G401 (cell line): Measurements from ENCODE around the gene MCM9. TPM values are rescaled to one million over a fixed set of nuclear protein-coding genes. Genes with fewer than 3 reads are reported as not detected.
"Not testable (repeated sequence)": the region's sequence is repeated elsewhere in the genome, so short reads cannot be mapped to it uniquely, and the experiment has no call there.

ENCODE experiments used
- DNase-seq: peaks from one replicate; pipeline ENCODE4 v3.0.0-alpha.2; 2015; ENCODE audit warnings: low spot score
- in situ Hi-C: cut with HindIII; loops from 2 replicates; pipeline ENCODE4 v1.10.0; 2016; ENCODE audit warnings: low sequenced_read_pairs, mixed read lengths
- total RNA-seq: library from RNA; depleted of rRNA; stranded (reverse); fragments of >200 nt; shearing (Covaris generic); gene quantifications from 2 replicates; pipeline ENCODE4 v1.2.3, GENCODE V29; 2014

MCM9 gene
- total RNA-seq, 1 experiment from 2014 or later = 12.5 TPM

- in situ Hi-C loops = no loop called here
- DNase-seq = no peak
Observed at GRCh38 chr6:118873239-118873638, 61.7 kb downstream of the MCM9 start.

- no peak for DNase-seq
- in situ Hi-C loops = no loop called here
Observed at GRCh38 chr6:118872726-118873125, 62.2 kb downstream of the MCM9 start.

GRCh38 chr6:118872318-118872717 lies 62.6 kb downstream of the MCM9 start:
- in situ Hi-C loops = no loop called here
- no peak for DNase-seq

- no peak for DNase-seq
- in situ Hi-C loops = no loop called here
Observed at GRCh38 chr6:118871331-118871730, 63.6 kb downstream of the MCM9 start.

GRCh38 chr6:118869894-118870589 lies 64.9 kb downstream of the MCM9 start:
- in situ Hi-C loops = no loop called here
- DNase-seq = no peak

- DNase-seq = no peak
- in situ Hi-C loops = no loop called here
Observed at GRCh38 chr6:118869350-118869749, 65.6 kb downstream of the MCM9 start.

GRCh38 chr6:118868901-118869300 lies 66.1 kb downstream of the MCM9 start:
- in situ Hi-C loops, DNase-seq: not testable (repeated sequence)

GRCh38 chr6:118867181-118867580 lies 67.8 kb downstream of the MCM9 start:
- no peak for DNase-seq
- in situ Hi-C loops = no loop called here

GRCh38 chr6:118865100-118865391 lies 69.9 kb downstream of the MCM9 start:
- in situ Hi-C loops = no loop called here

GRCh38 chr6:118864341-118865099 lies 70.4 kb downstream of the MCM9 start:
- in situ Hi-C loops = no loop called here
- no peak for DNase-seq

More at GRCh38 chr6:118865100-118865391, 69.9 kb downstream of the MCM9 start:
- no peak for DNase-seq

GRCh38 chr6:118862443-118862842 lies 72.5 kb downstream of the MCM9 start:
- in situ Hi-C loops = no loop called here
- no peak for DNase-seq

GRCh38 chr6:118860880-118861279 lies 74.1 kb downstream of the MCM9 start:
- in situ Hi-C loops = no loop called here
- DNase-seq = no peak

GRCh38 chr6:118860363-118860762 lies 74.6 kb downstream of the MCM9 start:
- in situ Hi-C loops = no loop called here
- no peak for DNase-seq

- in situ Hi-C loops = no loop called here
- DNase-seq = no peak
Observed at GRCh38 chr6:118859517-118860064, 75.4 kb downstream of the MCM9 start.

GRCh38 chr6:118856301-118856700 lies 78.7 kb downstream of the MCM9 start:
- in situ Hi-C loops = no loop called here
- no peak for DNase-seq

- in situ Hi-C loops = no loop called here
- DNase-seq = no peak
Observed at GRCh38 chr6:118853408-118853807, 81.6 kb downstream of the MCM9 start.

- no peak for DNase-seq
- in situ Hi-C loops = no loop called here
Observed at GRCh38 chr6:118844915-118845314, 90.0 kb downstream of the MCM9 start.

GRCh38 chr6:118843685-118844390 lies 91.1 kb downstream of the MCM9 start:
- in situ Hi-C loops = no loop called here
- DNase-seq = no peak

- in situ Hi-C loops = no loop called here
- DNase-seq = no peak
Observed at GRCh38 chr6:118830691-118831090, 104.3 kb downstream of the MCM9 start.

GRCh38 chr6:118829817-118830478 lies 105.0 kb downstream of the MCM9 start:
- in situ Hi-C loops = no loop called here

More at GRCh38 chr6:118829817-118830478, 105.0 kb downstream of the MCM9 start:
- DNase-seq = no peak
